Stomach smooth muscle (tissue), 2 donors: ENCODE measurements around the gene ABHD17A.
A peak's percentile ranks its signal among the peaks of the same experiment; 100 is the strongest.

Experiments
- H3K27ac ChIP-seq: one replicate; pipeline ENCODE4 v1.7.0; 2013; ENCODE audit warnings: mild to moderate bottlenecking, low read length, inconsistent platforms
- H3K27me3 ChIP-seq, 2 donors: one replicate each; pipeline ENCODE4 v1.7.0; 2013; ENCODE audit warnings: low read length in 2 of 2; ENCODE audit not compliant: insufficient read depth in 2 of 2, control insufficient read depth in 1 of 2
- H3K36me3 ChIP-seq, 2 donors: one replicate each; pipeline ENCODE4 v1.7.0; 2013; ENCODE audit warnings: low read length in 2 of 2; ENCODE audit not compliant: control insufficient read depth in 2 of 2, insufficient read depth in 2 of 2
- H3K4me1 ChIP-seq: one replicate; pipeline ENCODE4 v1.7.0; 2013; ENCODE audit warnings: low read length; ENCODE audit not compliant: control insufficient read depth, insufficient read depth
- H3K4me3 ChIP-seq, 2 donors: one replicate each; pipeline ENCODE4 v1.7.0; 2013; ENCODE audit warnings: low read length in 2 of 2
- H3K9ac ChIP-seq, 2 donors: one replicate each; pipeline ENCODE4 v1.7.0; 2013; ENCODE audit warnings: low read length in 2 of 2, mild to moderate bottlenecking in 1 of 2
- H3K9me3 ChIP-seq, 2 donors: one replicate each; pipeline ENCODE4 v1.7.0; 2013; ENCODE audit warnings: low read length in 2 of 2; ENCODE audit not compliant: control insufficient read depth in 2 of 2
- donor health status: healthy.
- donor health status: Pancreatic carcinoma.

Gene ABHD17A

DNA sequence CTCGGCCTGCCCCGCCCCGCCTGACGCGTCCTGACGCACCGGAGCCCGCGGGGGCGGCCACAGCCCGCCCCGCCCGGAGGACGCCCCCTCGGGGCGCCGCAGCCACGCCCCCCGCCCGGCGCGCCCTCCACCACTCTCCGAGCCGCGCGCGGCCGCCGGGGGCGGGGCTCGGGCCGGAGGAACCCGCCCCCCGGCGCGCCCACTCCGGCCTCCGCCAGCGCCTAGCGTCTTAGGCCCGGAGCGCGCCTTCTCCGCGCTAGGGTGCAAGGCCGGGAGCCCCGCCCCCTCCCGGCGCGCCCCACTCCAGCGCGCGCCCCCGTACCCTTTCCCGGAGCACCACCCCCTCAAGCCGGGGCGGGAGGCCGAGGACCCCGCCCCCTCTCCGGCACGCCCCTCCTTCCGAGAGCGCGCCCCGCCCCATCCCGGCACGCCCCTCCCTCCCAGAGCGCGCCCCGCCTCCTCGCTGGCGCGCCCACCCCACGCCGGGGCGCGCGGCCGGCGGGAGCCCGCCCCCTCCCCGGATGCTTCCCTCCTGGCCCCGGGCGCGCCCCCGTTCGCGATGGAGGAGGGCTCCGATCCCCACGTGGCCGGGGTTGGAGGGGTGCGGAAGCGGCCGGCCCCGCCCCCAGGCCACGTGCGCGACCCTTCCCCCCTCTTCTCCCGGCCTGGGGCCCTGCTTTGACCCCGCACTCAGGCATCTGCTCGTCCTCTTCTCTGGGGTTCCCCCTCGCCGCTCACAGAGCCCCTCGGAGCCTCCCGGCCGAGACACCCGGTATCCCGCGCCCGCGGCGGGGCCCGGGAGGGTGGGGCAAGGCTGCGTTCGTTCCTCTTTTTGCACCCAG is 21.4 kb downstream of the ABHD17A start:
- H3K36me3 ChIP-seq = no peaks in the 10 kb centered on the region
- peak overlapping the region; percentile 36 to 74 for H3K9ac ChIP-seq
- H3K9me3 ChIP-seq = no peaks in the 10 kb centered on the region
- H3K27me3 ChIP-seq = peaks cover 2 to 16% of the 10 kb centered on the region in 2 donors
- peaks cover 37% of the 10 kb centered on the region for H3K4me1 ChIP-seq
- H3K4me3 ChIP-seq = peak overlapping the region; percentile 50 to 78
- peak overlapping the region; percentile 49 for H3K27ac ChIP-seq

DNA sequence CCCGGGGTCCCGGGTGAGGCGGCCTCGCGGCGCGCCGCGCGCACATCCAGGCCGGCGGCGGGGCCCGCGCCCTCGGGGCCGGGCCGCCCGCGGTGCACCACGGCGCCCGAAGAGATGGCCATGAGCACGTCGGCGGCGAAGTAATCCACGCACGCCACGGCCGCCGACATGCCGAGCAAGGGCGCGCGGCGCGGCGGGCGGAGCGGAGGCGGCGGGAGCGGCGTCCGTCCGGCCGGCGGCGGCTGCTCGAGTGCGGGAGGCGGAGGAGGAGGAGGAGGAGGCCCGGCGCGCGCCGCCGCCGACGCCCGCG is 22.0 kb downstream of the ABHD17A start, which contains the start of gene KLF16:
Gene KLF16 (minus strand): TSS at position 252 of the 310 bp plus-strand sequence. CDS start 82 bp downstream, at position 170.
- no peaks in the 10 kb centered on the region for H3K9me3 ChIP-seq
- H3K27ac ChIP-seq = peak within 1 kb of the TSS; percentile 49
- peaks cover 2 to 19% of the 10 kb centered on the region in 2 donors for H3K27me3 ChIP-seq
- H3K36me3 ChIP-seq = no peaks in the 10 kb centered on the region
- peak within 1 kb of the TSS; percentile 36 to 74 for H3K9ac ChIP-seq
- peaks cover 39% of the 10 kb centered on the region for H3K4me1 ChIP-seq
- peak within 1 kb of the TSS; percentile 50 to 78 for H3K4me3 ChIP-seq

DNA sequence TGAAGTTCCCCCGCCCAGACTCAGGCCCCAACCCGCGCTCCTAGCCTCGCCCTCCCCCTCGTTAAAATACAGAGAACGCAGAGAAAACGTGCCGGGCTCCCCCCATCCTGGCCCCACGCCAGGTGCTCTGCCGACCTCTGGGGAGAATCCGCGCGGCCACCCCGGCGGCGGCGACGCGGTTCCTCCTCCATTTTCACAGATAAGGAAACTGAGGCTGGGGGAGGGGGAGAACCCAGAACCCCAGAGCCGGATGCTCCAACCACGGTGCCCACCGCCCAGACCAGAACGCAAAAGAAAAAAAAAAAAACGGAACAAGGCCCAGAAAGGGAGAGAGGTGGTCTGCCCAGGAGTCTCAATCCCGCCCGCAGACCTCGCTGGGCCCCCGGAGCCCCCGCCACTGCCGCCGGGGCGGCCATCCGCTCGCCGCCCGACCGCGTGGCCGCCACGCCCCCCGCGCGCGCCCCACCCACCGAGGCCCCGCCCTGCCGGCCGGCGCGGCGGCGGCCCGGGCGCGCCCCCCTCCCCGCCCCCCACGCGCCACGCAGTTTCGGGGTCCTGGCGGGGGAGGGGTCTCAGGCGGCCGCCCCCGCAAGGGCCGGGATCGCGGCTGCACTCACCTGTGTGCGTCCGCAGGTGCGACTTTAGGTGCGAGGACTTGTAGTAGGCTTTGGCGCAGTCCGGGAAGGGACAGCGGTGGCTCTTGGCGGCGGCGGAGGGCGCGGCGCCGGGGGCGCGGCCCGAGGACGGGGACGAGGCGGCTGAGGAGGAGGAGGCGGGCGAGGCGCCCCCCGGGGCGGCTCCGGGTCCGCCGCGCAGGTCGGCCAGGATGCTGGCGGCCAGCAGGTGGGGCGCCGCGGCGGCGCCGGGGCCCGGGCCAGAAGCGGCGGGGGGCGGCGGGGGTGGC is 22.6 kb downstream of the ABHD17A start:
- Histone ChIP-seq H3K9ac (peak overlapping the region in 1 of 2 donors; percentile 19), H3K9me3 (no peaks in the 10 kb centered on the region), H3K27ac (no peak overlapping the region), H3K4me1 (peaks cover 44% of the 10 kb centered on the region), H3K27me3 (peaks cover 2 to 19% of the 10 kb centered on the region in 2 donors), H3K36me3 (no peaks in the 10 kb centered on the region), H3K4me3 (peak overlapping the region; percentile 46 to 76)

DNA sequence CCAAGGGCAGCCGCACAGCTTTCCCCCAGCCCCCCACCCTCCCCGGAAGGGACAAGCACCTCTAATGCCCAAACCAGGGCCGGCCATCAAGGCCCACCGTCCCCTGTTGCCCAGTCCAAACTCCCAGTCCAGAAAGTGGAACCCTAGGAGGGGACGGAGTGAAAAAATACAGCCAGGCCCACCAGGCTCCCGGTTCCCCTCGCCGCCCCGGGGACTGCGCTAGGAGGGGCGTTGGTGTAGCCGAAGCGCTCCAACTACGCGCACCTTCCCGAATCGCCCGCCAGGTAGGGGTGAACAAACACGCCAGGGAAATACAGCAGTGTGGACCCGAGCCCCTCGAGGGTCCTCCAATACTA is 23.2 kb downstream of the ABHD17A start:
- Histone ChIP-seq H3K27ac (no peak overlapping the region), H3K9ac (peak overlapping the region in 1 of 2 donors; percentile 19), H3K27me3 (peaks cover 2 to 24% of the 10 kb centered on the region in 2 donors), H3K4me3 (peak overlapping the region; percentile 40 to 76), H3K36me3 (no peaks in the 10 kb centered on the region), H3K4me1 (peaks cover 48% of the 10 kb centered on the region), H3K9me3 (no peaks in the 10 kb centered on the region)

- Histone ChIP-seq H3K9ac (peak overlapping the region in 1 of 2 donors; percentile 19), H3K27me3 (peaks cover 2 to 25% of the 10 kb centered on the region in 2 donors)
These were observed 23.7 kb downstream of the ABHD17A start for GRCh38 chr19:1861599-1862031.

GRCh38 chr19:1860821-1861598 is 24.3 kb downstream of the ABHD17A start:
- Histone ChIP-seq H3K36me3 (no peaks in the 10 kb centered on the region), H3K9me3 (no peaks in the 10 kb centered on the region), H3K4me1 (peaks cover 57% of the 10 kb centered on the region), H3K4me3 (peak overlapping the region in 1 of 2 donors; percentile 3), H3K27ac (no peak overlapping the region), H3K27me3 (peaks cover 5 to 31% of the 10 kb centered on the region in 2 donors), H3K9ac (no peak overlapping the region)

More at GRCh38 chr19:1861599-1862031, 23.7 kb downstream of the ABHD17A start:
- no peaks in the 10 kb centered on the region for H3K36me3 ChIP-seq
- no peak overlapping the region for H3K27ac ChIP-seq
- peaks cover 51% of the 10 kb centered on the region for H3K4me1 ChIP-seq
- H3K4me3 ChIP-seq = peak overlapping the region; percentile 3 to 40
- no peaks in the 10 kb centered on the region for H3K9me3 ChIP-seq

GRCh38 chr19:1860042-1860775 is 25.1 kb downstream of the ABHD17A start:
- no peak overlapping the region for H3K27ac ChIP-seq
- H3K27me3 ChIP-seq = peaks cover 7 to 34% of the 10 kb centered on the region in 2 donors
- H3K9ac ChIP-seq = no peak overlapping the region
- no peaks in the 10 kb centered on the region for H3K36me3 ChIP-seq
- H3K9me3 ChIP-seq = no peaks in the 10 kb centered on the region
- peaks cover 63% of the 10 kb centered on the region for H3K4me1 ChIP-seq
- H3K4me3 ChIP-seq = peak overlapping the region in 1 of 2 donors; percentile 35

DNA sequence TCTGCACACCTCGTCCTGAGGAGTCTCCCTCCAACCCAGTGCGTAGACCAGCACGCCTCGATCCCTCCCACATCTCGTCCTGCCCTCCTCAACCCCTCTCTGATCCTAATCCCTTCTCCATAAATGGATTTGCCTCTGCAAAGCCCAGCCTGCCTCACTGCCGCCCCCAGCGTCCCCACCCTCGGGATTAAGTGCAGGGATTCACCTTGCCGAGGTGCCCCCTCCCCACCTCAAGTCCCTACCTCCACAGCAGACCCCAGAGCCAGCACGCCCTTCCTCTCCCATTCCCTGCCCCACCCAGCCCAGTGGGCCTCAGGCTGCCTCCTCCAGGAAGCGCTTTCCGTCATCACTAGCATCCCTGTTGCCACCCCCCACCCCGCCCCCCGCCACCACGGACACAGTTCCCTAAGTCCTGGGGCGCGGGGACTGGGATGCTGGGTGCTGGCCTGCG is 25.9 kb downstream of the ABHD17A start:
- no peaks in the 10 kb centered on the region for H3K9me3 ChIP-seq
- no peak overlapping the region for H3K27ac ChIP-seq
- H3K4me3 ChIP-seq = no peak overlapping the region
- no peak overlapping the region for H3K9ac ChIP-seq
- H3K36me3 ChIP-seq = no peaks in the 10 kb centered on the region
- peaks cover 7 to 34% of the 10 kb centered on the region in 2 donors for H3K27me3 ChIP-seq
- peaks cover 59% of the 10 kb centered on the region for H3K4me1 ChIP-seq

GRCh38 chr19:1858412-1859081 is 26.7 kb downstream of the ABHD17A start:
- Histone ChIP-seq H3K4me1 (peaks cover 57% of the 10 kb centered on the region), H3K4me3 (no peak overlapping the region), H3K9ac (no peak overlapping the region)

More at GRCh38 chr19:1858412-1859081, 26.7 kb downstream of the ABHD17A start:
- Histone ChIP-seq H3K36me3 (no peaks in the 10 kb centered on the region), H3K9me3 (no peaks in the 10 kb centered on the region), H3K27me3 (peaks cover 7 to 34% of the 10 kb centered on the region in 2 donors), H3K27ac (no peak overlapping the region)
